Measurements from ENCODE around the gene CDON.

The CDON gene

GRCh38 chr11:126082251-126083109 is 19.8 kb upstream of the CDON start:
- Histone ChIP-seq H3K27ac (ENCODE audit: insufficient read depth, low read length, poor library complexity, severe bottlenecking) (no peak overlapping the region), H3K4me1 (ENCODE audit: control insufficient read depth, insufficient read depth, low read length, poor library complexity, severe bottlenecking) (peaks cover 12% of the 10 kb centered on the region), H3K27me3 (replicated peaks; ENCODE audit: control insufficient read depth, insufficient read depth, low read length, poor library complexity, severe bottlenecking) (no peaks in the 10 kb centered on the region)

GRCh38 chr11:126081915-126082250 is 19.2 kb upstream of the CDON start:
- H3K9me3 ChIP-seq (ENCODE audit: control insufficient read depth, low read length), result no peaks in the 10 kb centered on the region
- H3K36me3 ChIP-seq (ENCODE audit: control insufficient read depth, insufficient read depth, low read length), result no peaks in the 10 kb centered on the region
- no peak for DNase-seq
- H3K27me3 ChIP-seq (replicated peaks; ENCODE audit: control insufficient read depth, insufficient read depth, low read length, poor library complexity, severe bottlenecking), result no peaks in the 10 kb centered on the region
- no peak overlapping the region for H3K4me3 ChIP-seq (ENCODE audit: insufficient read depth, low read depth, low read length, poor library complexity, severe bottlenecking)
- H3K4me1 ChIP-seq (ENCODE audit: control insufficient read depth, insufficient read depth, low read length, poor library complexity, severe bottlenecking), result peaks cover 12% of the 10 kb centered on the region
- no peak overlapping the region for H3K27ac ChIP-seq (ENCODE audit: insufficient read depth, low read length, poor library complexity, severe bottlenecking)

More at GRCh38 chr11:126082251-126083109, 19.8 kb upstream of the CDON start:
- H3K9me3 ChIP-seq (ENCODE audit: control insufficient read depth, low read length), result no peaks in the 10 kb centered on the region
- H3K36me3 ChIP-seq (ENCODE audit: control insufficient read depth, insufficient read depth, low read length), result no peaks in the 10 kb centered on the region
- H3K4me3 ChIP-seq (ENCODE audit: insufficient read depth, low read depth, low read length, poor library complexity, severe bottlenecking), result no peak overlapping the region
- no peak for DNase-seq

- H3K4me3 ChIP-seq (ENCODE audit: insufficient read depth, low read depth, low read length, poor library complexity, severe bottlenecking), result no peak overlapping the region
- H3K9me3 ChIP-seq (ENCODE audit: control insufficient read depth, low read length), result no peaks in the 10 kb centered on the region
- H3K27me3 ChIP-seq (replicated peaks; ENCODE audit: control insufficient read depth, insufficient read depth, low read length, poor library complexity, severe bottlenecking), result no peaks in the 10 kb centered on the region
- no peaks in the 10 kb centered on the region for H3K36me3 ChIP-seq (ENCODE audit: control insufficient read depth, insufficient read depth, low read length)
- H3K4me1 ChIP-seq (ENCODE audit: control insufficient read depth, insufficient read depth, low read length, poor library complexity, severe bottlenecking), result peaks cover 12% of the 10 kb centered on the region
- H3K27ac ChIP-seq (ENCODE audit: insufficient read depth, low read length, poor library complexity, severe bottlenecking), result no peak overlapping the region
- no peak for DNase-seq
Measured at GRCh38 chr11:126080161-126080941, 17.7 kb upstream of the CDON start.

- Histone ChIP-seq H3K27me3 (replicated peaks; ENCODE audit: control insufficient read depth, insufficient read depth, low read length, poor library complexity, severe bottlenecking) (no peaks in the 10 kb centered on the region), H3K36me3 (ENCODE audit: control insufficient read depth, insufficient read depth, low read length) (no peaks in the 10 kb centered on the region), H3K4me3 (ENCODE audit: insufficient read depth, low read depth, low read length, poor library complexity, severe bottlenecking) (no peak overlapping the region), H3K4me1 (ENCODE audit: control insufficient read depth, insufficient read depth, low read length, poor library complexity, severe bottlenecking) (peaks cover 12% of the 10 kb centered on the region), H3K27ac (ENCODE audit: insufficient read depth, low read length, poor library complexity, severe bottlenecking) (no peak overlapping the region), H3K9me3 (ENCODE audit: control insufficient read depth, low read length) (no peaks in the 10 kb centered on the region)
- no peak for DNase-seq
Measured at GRCh38 chr11:126079621-126080124, 17.0 kb upstream of the CDON start.

GRCh38 chr11:126076641-126077040 is 14.0 kb upstream of the CDON start:
- DNase-seq, result no peak
- Histone ChIP-seq H3K36me3 (ENCODE audit: control insufficient read depth, insufficient read depth, low read length) (no peaks in the 10 kb centered on the region), H3K4me3 (ENCODE audit: insufficient read depth, low read depth, low read length, poor library complexity, severe bottlenecking) (no peak overlapping the region), H3K9me3 (ENCODE audit: control insufficient read depth, low read length) (no peaks in the 10 kb centered on the region), H3K27ac (ENCODE audit: insufficient read depth, low read length, poor library complexity, severe bottlenecking) (no peak overlapping the region), H3K27me3 (replicated peaks; ENCODE audit: control insufficient read depth, insufficient read depth, low read length, poor library complexity, severe bottlenecking) (no peaks in the 10 kb centered on the region), H3K4me1 (ENCODE audit: control insufficient read depth, insufficient read depth, low read length, poor library complexity, severe bottlenecking) (no peaks in the 10 kb centered on the region)

- H3K9me3 ChIP-seq (ENCODE audit: control insufficient read depth, low read length), result no peaks in the 10 kb centered on the region
- no peaks in the 10 kb centered on the region for H3K27me3 ChIP-seq (replicated peaks; ENCODE audit: control insufficient read depth, insufficient read depth, low read length, poor library complexity, severe bottlenecking)
- no peak overlapping the region for H3K27ac ChIP-seq (ENCODE audit: insufficient read depth, low read length, poor library complexity, severe bottlenecking)
- H3K4me3 ChIP-seq (ENCODE audit: insufficient read depth, low read depth, low read length, poor library complexity, severe bottlenecking), result no peak overlapping the region
- H3K36me3 ChIP-seq (ENCODE audit: control insufficient read depth, insufficient read depth, low read length), result no peaks in the 10 kb centered on the region
- H3K4me1 ChIP-seq (ENCODE audit: control insufficient read depth, insufficient read depth, low read length, poor library complexity, severe bottlenecking), result no peaks in the 10 kb centered on the region
- no peak for DNase-seq
Measured at GRCh38 chr11:126072801-126073594, 10.3 kb upstream of the CDON start.

GRCh38 chr11:126072141-126072741 is 9.6 kb upstream of the CDON start:
- Histone ChIP-seq H3K9me3 (ENCODE audit: control insufficient read depth, low read length) (no peaks in the 10 kb centered on the region), H3K36me3 (ENCODE audit: control insufficient read depth, insufficient read depth, low read length) (no peaks in the 10 kb centered on the region), H3K27ac (ENCODE audit: insufficient read depth, low read length, poor library complexity, severe bottlenecking) (no peak overlapping the region), H3K27me3 (replicated peaks; ENCODE audit: control insufficient read depth, insufficient read depth, low read length, poor library complexity, severe bottlenecking) (no peaks in the 10 kb centered on the region), H3K4me3 (ENCODE audit: insufficient read depth, low read depth, low read length, poor library complexity, severe bottlenecking) (no peak overlapping the region), H3K4me1 (ENCODE audit: control insufficient read depth, insufficient read depth, low read length, poor library complexity, severe bottlenecking) (no peaks in the 10 kb centered on the region)
- no peak for DNase-seq

- no peaks in the 10 kb centered on the region for H3K9me3 ChIP-seq (ENCODE audit: control insufficient read depth, low read length)
- no peaks in the 10 kb centered on the region for H3K27me3 ChIP-seq (replicated peaks; ENCODE audit: control insufficient read depth, insufficient read depth, low read length, poor library complexity, severe bottlenecking)
- no peaks in the 10 kb centered on the region for H3K36me3 ChIP-seq (ENCODE audit: control insufficient read depth, insufficient read depth, low read length)
- no peak for DNase-seq
- H3K4me3 ChIP-seq (ENCODE audit: insufficient read depth, low read depth, low read length, poor library complexity, severe bottlenecking), result peak overlapping the region; percentile 74
- peaks cover 12% of the 10 kb centered on the region for H3K4me1 ChIP-seq (ENCODE audit: control insufficient read depth, insufficient read depth, low read length, poor library complexity, severe bottlenecking)
- H3K27ac ChIP-seq (ENCODE audit: insufficient read depth, low read length, poor library complexity, severe bottlenecking), result no peak overlapping the region
Measured at GRCh38 chr11:126063507-126063852, 814 bp upstream of the CDON start.

- peak overlapping the region; percentile 74 for H3K4me3 ChIP-seq (ENCODE audit: insufficient read depth, low read depth, low read length, poor library complexity, severe bottlenecking)
- no peaks in the 10 kb centered on the region for H3K36me3 ChIP-seq (ENCODE audit: control insufficient read depth, insufficient read depth, low read length)
- H3K4me1 ChIP-seq (ENCODE audit: control insufficient read depth, insufficient read depth, low read length, poor library complexity, severe bottlenecking), result peaks cover 12% of the 10 kb centered on the region
- H3K9me3 ChIP-seq (ENCODE audit: control insufficient read depth, low read length), result no peaks in the 10 kb centered on the region
- no peak overlapping the region for H3K27ac ChIP-seq (ENCODE audit: insufficient read depth, low read length, poor library complexity, severe bottlenecking)
- peak in 1 of 3 donors; percentile 2 for DNase-seq
- H3K27me3 ChIP-seq (replicated peaks; ENCODE audit: control insufficient read depth, insufficient read depth, low read length, poor library complexity, severe bottlenecking), result no peaks in the 10 kb centered on the region
Measured at GRCh38 chr11:126061707-126062678, 673 bp downstream of the CDON start.

Measured in effector memory CD4-positive, alpha-beta T cell (primary cell).